ENCODE data around the gene TUSC2.
"Not testable (repeated sequence)": the region's sequence is repeated elsewhere in the genome, so short reads cannot be mapped to it uniquely, and the experiment has no call there.

The TUSC2 gene

DNA sequence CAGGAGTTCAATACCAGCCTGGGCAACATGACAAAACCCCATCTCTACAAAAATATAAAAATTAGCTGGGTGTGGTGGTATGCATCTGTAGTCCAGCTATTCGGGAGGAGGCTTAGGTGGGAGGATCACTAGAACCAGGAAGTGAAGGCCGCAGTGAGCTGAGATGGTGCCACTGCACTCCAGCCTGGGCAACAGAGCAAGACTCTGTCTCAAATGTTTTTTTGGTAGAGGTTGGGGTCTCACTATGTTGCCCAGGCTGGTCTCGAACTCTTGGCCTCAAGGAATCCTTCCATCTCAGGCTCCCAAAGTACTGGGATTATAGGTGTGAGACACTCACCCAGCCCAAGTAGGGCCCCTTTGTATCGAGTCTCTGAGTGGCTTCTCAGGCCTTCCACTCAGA is 33.9 kb downstream of the TUSC2 start:
- no peak for DNase-seq (ENCODE audit: low spot score)

DNA sequence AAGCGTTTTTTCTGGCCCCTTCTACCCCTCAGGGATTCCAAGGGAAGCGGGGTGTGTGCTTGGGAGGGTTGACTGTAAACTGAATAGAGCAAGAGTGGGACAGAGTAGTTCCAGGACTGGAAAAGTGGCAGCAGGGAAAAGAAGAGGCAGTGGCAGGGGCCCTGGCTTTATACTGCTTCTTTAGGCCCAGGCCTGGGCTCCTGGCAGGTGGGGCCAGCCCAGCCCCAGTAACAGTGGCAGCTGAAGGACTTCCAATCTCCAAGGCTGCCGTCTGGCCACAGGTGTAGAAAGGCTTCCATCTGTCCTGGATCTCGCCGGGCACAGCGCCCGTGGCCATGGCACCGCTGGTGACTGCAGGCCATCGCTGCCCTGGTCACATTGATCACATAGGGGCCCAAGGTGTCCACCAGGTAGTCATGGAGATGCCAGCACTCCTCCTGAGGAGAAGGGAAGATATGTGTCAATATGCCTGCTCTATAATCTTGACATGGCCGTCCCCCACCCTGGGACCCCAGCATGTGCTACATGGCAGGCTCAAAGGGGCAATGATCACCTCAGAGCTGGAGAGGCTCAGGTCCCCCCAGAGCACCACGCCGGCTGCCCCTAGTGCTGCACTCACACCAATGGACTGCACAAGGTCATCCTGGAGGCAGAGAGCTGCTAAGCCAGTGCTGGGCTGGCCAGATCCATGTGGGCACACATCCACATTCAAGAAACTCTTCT is 34.8 kb downstream of the TUSC2 start:
- no peak for DNase-seq (ENCODE audit: low spot score)

DNA sequence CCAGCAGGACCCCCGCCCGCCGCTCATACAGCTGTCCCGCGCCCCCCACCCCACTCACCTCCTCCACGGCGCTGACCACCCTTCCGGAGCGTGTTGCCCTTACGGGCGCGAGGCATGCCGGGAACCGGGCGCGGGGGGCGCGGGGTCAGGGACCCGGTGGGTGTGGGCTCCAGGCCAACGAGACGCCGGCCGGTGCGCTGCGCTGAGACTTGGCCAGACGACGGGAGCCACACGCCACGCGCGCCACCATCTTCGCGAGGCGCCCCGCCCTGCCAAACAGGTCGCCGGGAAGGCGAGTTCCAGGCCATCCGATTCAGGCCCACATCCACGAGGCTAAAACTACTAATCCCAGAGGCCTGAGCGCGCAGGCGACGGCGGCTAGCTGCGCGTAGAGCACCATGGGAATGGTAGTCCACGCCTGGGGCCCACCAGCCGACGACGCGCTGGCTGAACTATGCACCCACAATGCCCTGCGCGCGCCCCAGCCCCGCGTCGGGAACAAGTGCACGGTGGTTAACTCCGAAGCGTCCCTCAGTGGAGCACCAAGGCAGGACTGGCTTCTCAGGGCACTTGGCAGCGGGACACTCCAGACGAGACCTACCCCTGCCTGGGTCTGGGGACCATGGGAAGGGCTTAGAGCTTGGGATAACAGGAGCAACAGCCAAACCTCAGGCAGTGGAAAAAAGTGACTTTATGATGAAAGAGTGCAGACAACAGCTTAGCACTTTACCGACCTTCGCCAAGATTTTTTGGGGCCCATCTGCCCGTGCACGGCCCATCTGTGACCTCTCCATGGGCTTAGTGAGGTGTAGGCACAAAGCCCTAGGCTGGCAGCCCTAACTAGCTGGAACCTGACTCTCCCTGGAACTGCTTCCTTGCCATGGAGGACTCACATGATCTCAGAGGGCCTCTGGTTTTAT is 35.6 kb downstream of the TUSC2 start, which contains the start of gene IFRD2:
Gene IFRD2, minus strand, starts transcription at position 271 of the 920 bp plus-strand sequence. Its CDS starts 155 bp downstream, at position 116.
- DNase-seq (ENCODE audit: low spot score): peak; percentile 97

DNA sequence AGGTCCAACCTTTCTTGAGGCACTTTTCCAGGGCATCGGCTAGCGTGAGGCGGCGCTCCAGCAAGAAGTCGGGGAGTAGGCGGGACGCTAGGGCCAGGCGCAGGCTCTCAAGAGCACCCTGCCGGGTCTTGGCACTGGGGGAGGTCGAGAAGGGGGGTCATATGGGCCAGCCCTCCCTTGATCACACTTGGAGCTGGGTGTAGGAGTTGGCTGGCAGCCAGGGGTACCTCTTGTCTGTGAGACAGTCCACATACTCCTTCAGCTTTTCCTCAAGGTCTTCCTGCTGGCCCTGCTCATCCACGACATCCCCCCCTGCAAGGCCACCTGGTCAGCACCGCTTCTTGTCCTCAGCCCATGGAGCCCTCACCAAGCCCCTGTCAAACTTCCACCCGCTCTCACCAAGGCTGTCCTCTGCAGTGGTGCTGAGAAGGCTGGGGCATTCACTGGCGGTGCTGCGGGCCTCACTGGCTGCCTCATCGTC is 37.8 kb downstream of the TUSC2 start:
- DNase-seq (ENCODE audit: low spot score): no peak

DNA sequence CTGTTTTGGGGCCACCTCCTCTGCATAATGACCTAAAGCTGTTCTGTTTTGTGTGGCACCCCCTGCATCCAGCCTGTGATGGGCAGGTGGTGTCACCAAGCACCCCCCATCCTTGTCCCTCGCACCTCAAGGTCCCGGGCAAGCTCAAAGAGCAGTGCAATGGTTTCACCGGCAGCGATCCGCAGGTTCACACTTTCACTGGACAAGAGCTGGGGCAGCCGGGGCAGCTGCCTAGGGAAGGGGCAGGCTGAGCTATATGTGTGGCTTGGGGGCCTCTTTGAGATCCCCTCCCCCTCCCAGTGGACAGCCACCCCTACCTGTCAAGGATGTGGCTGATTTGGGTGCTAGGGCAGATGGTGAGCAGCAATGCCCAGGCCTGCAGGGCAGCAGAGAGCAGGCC is 38.9 kb downstream of the TUSC2 start:
- DNase-seq (ENCODE audit: low spot score): no peak

DNA sequence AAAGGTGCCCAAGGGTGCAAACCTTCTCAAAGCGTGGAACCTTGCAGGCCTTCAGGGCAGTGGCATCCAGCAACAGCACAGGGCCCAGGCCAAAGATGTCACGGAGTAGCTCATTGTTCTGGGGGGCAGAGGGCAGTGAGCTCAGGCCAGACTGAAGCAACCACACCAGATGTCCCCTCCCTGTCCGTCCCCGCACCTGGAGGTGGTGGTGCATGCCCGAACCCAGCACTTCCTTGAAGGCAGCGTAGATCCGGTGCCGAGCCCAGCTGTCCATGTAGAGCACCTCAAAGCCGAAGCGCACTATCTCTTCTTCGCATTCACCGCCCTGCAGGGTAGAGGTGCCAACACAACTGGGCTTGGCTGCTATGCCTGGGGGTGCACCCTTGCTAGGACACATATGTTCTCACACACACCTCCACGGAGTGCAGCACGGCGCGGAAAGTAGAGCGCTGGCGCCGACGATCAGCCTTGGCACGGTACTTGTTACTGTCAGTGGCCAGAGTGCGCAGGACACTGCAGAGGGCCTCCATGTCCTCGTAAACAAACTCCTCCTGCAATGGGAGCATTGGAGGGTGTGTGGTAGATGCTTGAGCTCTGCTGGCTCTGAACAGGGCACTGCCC is 39.5 kb downstream of the TUSC2 start:
- DNase-seq (ENCODE audit: low spot score): no peak

DNA sequence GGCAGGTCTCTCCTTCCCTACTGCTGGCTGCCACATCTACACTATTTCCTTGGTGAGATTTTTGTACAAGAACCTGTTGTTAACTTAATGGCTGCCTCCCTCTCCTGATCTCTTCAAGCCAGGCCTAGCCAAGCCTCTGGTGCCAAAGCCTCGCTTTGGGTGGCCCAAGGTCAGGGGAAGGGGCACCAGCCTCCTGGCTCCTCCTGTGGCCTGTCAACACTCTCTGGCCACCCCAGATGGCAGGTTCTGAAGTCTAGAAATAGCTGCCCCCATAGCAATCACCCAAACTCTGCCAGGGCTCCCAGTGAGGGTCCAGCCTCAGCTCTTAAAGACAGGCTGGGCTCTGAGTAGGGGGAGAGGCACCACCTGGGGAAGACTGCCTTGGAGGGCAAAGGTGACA is 40.8 kb downstream of the TUSC2 start:
- DNase-seq (ENCODE audit: low spot score): no peak

DNA sequence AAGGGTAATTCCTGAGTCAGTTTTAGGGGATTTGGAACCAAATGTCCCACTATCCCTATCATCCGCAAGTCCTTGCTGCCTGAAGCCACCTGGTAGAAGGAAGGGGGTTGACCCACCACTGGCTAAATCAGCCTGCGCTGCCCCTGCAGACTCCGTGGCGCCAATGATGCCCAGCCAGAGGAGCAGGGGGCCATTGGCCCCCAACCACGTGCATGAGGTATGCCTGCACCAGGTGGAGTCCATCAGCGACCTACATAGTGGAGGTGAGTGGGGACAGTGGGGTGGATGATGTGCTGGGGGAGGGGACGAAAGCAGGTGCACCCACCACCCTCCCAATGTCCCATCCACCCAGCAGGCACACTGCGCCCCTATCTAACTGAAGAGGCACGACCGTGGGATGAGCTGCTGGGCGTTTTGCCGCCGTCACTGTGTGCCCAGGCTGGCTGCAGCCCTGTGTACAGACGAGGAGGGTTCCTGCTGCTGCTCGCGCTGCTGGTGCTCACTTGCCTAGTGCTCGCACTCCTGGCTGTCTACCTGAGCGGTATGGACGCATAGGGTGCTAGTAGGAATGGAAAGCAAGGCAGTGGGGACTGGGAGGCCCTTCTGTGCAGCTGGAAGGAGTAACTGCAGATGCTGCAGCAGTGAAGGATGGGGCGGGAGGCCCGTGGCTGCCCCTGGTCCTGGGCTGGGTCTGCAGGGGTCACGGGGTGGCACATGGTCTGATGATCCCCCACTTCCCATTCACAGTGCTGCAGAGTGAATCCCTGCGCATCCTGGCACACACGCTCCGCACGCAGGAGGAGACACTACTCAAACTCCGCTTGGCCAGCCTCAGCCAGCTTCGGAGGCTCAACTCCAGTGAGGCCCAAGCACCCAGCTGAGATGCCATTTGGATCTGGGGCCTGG is 41.4 kb downstream of the TUSC2 start:
- no peak for DNase-seq (ENCODE audit: low spot score)

DNA sequence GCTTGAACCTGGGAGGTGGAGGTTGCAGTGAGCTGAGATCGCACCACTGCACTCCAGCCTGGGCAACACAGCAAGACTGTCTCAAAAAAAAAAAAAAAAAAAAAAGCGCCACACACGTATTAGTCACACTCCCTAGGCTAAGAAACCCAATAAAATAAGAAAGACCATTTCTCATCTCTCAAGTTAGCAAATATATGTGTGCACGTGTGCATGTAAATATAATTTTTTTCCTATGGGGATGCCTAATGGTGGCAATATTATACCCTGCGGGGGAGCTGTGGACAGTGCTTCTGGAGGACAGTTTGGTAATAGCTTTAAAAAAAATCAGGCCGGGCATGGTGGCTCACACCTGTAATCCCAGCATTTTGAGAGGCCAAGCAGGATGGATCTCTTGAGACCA is 43.9 kb downstream of the TUSC2 start:
- not testable (repeated sequence) for DNase-seq (ENCODE audit: low spot score)

DNA sequence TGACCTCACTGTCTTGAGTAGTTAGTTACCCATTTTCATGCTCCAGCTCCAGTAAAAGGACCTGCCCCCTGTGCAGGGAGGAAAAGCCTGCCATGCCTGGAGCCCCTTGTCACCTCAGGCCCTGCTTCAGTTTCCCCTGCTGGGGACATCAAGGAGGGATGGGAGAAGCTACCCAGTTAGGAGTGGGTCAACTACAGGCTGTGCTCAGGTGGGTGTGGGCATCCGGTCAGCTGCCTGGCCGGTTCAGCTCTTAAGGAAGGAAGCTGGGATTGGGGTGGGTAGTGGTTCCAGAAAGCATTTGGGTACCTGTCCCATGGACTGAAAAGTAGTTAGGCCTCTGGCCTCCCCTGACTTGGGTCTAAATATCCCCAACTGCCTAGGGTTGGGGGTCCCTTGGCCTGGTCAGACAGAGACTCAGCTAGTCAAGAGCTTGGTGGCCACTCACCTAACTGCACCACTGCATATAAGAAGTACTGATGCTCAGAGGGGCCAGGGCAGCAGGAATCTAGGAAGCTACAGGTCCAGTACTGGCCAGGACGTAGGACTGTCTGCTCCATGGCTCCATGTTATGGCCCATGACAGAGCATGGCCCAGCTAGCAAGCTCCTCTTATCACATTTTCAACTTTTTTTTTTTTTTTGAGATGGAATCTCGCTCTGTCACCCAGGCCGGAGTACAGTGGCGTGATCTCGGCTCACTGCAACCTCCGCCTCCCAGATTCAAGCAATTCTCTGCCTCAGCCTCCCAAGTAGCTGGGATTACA is 48.6 kb downstream of the TUSC2 start:
- no peak for DNase-seq (ENCODE audit: low spot score)

DNA sequence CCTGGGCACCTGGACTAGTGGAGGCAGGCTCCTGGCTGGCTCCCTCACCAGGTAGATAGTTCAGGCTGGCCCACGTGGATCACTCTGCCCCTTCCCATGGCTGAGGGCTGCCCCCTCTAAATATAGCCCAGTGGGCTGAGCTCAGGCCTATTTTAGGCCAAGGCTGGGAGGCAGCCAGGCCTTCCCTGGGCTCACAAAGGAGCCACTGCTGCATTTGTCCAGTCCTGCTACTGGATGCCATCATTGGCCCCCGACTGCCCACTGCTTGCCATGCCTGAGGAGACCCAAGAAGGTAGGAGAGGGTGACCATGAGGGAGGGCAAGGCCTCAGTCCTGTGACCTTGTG is 49.2 kb downstream of the TUSC2 start, which contains the start of gene LSMEM2:
Gene LSMEM2, plus strand, starts transcription at position 208 of the 345 bp plus-strand sequence. Its CDS starts 27 bp downstream, at position 235.
- DNase-seq (ENCODE audit: low spot score): no peak

DNA sequence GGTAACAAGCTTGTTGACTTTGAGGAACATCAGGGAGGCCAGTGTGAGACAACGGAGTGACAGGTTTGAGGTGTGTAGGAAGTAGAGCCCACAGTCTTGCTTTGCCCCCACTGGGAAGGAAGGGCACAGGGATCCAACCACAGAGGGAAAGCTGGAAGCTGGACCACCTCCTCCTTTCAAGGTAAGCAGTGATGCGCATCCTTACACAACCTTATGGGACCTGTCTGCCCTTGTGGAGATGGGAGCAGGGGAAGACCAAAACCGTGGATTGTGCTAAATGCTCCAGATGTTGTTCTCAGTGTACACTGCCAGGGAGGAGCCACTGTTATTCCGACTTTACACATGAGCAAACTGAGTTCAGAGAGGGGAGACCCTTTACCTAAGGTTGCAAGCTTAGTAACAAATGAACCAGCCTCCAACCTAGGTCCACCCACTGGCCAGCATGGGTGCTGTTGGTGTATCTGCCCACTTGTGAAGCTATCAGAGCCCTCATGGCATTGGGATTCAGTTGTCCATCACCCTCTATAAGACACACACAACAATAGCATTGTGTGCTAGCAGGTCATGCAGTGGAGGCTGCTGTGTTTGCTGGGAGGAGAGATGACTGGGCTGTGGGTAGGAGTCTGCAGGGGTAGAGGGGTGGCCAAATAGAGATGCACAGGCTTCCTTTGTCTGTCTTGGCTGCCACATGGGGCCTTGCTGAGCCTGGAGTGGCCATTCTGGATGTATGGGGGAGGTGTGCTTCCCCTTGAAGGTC is 49.7 kb downstream of the TUSC2 start:
- DNase-seq (ENCODE audit: low spot score): no peak

DNA sequence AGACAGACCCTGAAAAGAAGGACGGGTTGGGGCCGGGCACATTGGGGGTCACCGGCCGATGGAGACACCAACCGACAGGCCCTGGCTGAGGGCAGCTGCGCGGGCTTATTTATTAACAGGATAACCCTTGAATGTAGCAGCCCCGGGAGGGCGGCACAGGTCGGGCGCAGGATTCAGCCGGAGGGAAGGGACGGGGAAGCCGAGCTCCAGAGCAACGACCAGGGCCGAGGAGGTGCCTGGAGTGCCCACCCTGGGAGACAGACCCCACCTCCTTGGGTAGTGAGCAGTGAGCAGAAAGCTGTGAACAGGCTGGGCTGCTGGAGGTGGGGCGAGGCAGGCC is 51.3 kb downstream of the TUSC2 start:
- DNase-seq (ENCODE audit: low spot score): no peak

DNA sequence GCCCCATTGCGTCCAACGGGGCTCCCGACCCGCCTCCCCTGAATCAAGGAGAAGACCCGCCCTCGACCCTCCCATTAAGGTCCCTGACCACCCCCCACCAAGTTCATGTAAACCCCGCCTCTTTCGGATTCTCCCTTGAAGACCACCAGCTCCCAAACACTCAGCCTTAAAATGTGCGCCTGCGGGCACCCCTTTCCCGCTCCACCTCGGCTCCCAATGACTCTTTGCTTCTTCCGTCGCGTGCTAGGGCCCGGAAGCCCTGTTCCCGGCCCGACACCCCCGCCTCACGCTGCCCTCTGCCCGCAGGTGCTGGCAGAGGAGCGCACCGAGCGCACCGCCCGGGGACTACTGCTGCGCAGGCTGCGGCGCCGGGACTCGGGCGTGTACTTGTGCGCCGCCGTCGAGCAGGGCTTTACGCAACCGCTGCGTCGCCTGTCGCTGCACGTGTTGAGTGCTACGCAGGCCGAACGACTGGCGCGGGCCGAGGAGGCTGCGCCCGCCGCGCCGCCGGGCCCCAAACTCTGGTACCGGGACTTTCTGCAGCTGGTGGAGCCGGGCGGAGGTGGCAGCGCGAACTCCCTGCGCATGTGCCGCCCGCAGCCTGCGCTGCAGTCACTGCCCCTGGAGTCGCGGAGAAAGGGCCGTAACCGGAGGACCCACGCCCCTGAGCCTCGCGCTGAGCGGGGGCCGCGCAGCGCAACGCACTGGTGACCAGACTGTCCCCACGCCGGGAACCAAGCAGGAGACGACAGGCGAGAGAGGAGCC is 51.8 kb downstream of the TUSC2 start:
- DNase-seq (ENCODE audit: low spot score): no peak

DNA sequence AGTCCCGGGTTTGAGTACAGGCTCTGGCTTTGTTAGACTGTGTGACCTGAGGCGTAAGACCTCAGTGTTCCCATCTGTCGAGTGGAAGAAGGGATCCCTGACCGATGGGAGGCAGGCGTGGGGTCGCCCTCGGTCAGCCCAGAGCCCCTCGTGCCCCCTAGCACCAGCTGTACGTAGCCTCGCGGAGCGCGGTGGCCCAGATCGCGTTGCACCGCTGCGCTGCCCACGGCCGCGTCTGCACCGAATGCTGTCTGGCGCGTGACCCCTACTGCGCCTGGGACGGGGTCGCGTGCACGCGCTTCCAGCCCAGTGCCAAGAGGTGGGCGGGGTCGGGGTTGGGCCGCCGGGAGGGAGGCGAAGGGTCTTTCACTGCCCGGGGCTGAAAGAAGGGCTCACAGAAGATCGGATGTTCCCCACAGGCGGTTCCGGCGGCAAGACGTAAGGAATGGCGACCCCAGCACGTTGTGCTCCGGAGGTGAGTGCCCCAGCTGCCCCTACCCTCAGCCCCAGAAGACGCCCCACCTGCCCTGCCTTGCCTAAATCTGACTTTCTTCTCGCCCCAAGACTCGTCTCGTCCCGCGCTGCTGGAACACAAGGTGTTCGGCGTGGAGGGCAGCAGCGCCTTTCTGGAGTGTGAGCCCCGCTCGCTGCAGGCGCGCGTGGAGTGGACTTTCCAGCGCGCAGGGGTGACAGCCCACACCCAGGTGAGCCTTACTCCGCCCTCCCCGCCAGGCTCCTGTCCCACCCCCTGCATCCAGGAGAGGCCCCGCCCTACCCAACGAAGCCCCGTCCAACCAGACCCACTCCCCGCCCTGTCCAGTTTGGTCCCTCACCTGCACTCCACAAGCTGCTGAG is 52.7 kb downstream of the TUSC2 start:
- no peak for DNase-seq (ENCODE audit: low spot score)
